Hepatocyte (in vitro differentiated cells): ENCODE measurements around the gene RADIL.

ENCODE experiments used
- CTCF ChIP-seq: fragments of 200-600 bp; sonication (generic); IDR thresholded peaks from 2 replicates; pipeline ENCODE4 v1.5.1; 2016; ENCODE audit warnings: antibody characterized with exemption, mild to moderate bottlenecking; ENCODE audit not compliant: poor library complexity
- EZH2 ChIP-seq: fragments of 200-600 bp; sonication (generic); IDR thresholded peaks from 2 replicates; pipeline ENCODE4 v1.6.1; 2016; ENCODE audit warnings: antibody characterized with exemption, mild to moderate bottlenecking, borderline replicate concordance
- EZH2phosphoT487 ChIP-seq: fragments of 200-600 bp; sonication (generic); IDR thresholded peaks from one replicate; pipeline ENCODE4 v1.6.1; 2018; ENCODE audit warnings: antibody characterized with exemption, mild to moderate bottlenecking, low read depth, moderate library complexity; ENCODE audit not compliant: unreplicated experiment, severe bottlenecking

GRCh38 chr7:4928445-4928844, 44.9 kb upstream of the RADIL start:
- TF ChIP-seq EZH2 (no peak), CTCF (no peak), EZH2phosphoT487 (no peak)
